Prostate gland (tissue), 2 donors: ENCODE data around the gene DNTT.

Experiments
- POLR2A ChIP-seq: fragments of 450-650 bp; IDR thresholded peaks from one replicate; pipeline ENCODE4 v1.6.1; 2016; ENCODE audit warnings: antibody characterized with exemption, mild to moderate bottlenecking
- POLR2AphosphoS5 ChIP-seq: sonication (generic); formaldehyde crosslinking; IDR thresholded peaks from one replicate; pipeline ENCODE4 v1.6.1; 2017; ENCODE audit warnings: antibody characterized with exemption
- TF ChIP-seq, protein P1 (sequence below), 4 experiments: fragments of 200-600 bp in 2 of 4; fragments of 450-650 bp in 2 of 4; sonication (generic) in 2 of 4; IDR thresholded peaks; 1 replicate in 3 of 4; 2 replicates in 1 of 4; pipeline ENCODE4 v1.5.1; 2016 to 2019; ENCODE audit warnings: antibody characterized with exemption in 4 of 4, mild to moderate bottlenecking in 2 of 4, moderate library complexity in 2 of 4

DNA sequence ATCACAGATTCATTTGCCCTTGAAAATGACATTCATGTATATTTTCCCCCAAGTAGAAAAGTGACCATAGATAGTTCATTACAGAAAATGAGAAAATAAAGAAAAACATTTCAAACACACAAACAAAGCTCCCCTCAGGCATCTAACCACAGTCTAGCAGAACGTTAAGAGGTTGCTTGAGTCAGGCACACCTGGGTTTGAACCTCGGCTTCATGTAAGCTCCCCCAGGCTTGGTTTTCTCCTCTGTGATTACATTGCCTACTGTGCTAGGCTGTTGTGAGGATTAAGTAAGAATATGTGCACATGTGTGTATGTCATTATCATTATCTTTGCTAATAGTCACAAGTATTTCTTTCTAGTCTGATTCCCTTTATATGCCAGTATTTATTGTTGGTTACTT is 9.1 kb downstream of the DNTT start:
- TF ChIP-seq POLR2A (no peak), POLR2AphosphoS5 (no peak)
- TF ChIP-seq, protein P1, sequence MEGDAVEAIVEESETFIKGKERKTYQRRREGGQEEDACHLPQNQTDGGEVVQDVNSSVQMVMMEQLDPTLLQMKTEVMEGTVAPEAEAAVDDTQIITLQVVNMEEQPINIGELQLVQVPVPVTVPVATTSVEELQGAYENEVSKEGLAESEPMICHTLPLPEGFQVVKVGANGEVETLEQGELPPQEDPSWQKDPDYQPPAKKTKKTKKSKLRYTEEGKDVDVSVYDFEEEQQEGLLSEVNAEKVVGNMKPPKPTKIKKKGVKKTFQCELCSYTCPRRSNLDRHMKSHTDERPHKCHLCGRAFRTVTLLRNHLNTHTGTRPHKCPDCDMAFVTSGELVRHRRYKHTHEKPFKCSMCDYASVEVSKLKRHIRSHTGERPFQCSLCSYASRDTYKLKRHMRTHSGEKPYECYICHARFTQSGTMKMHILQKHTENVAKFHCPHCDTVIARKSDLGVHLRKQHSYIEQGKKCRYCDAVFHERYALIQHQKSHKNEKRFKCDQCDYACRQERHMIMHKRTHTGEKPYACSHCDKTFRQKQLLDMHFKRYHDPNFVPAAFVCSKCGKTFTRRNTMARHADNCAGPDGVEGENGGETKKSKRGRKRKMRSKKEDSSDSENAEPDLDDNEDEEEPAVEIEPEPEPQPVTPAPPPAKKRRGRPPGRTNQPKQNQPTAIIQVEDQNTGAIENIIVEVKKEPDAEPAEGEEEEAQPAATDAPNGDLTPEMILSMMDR (IDR thresholded peaks at IDR 0.05), result no peak
